Measurements from ENCODE around the gene SLC7A6. TPM values are rescaled to one million over a fixed set of nuclear protein-coding genes. Genes with fewer than 3 reads are reported as not detected.
A peak's percentile ranks its signal among the peaks of the same experiment; 100 is the strongest.

SLC7A6 gene
- total and polyA plus RNA-seq, 2 of the 13 experiments (the other 11 are each of a cell fraction or from before 2014, with no cell fraction given), result 35.8 to 70.8 TPM

GRCh38 chr16:68257906-68258800, 6.2 kb upstream of the SLC7A6 start (continued):
- 0 out of 2 replicates have a peak, but pooled peaks have one; percentile 29 for TF ChIP-seq ZNF362 (CRISPR knock-in tag; IDR thresholded peaks at IDR 0.05; ENCODE audit: borderline replicate concordance)
- peak; percentile 19; the same call in 1 of the 2 replicates for TF ChIP-seq ZNF644 (CRISPR knock-in tag; IDR thresholded peaks at IDR 0.05; ENCODE audit: low read depth)
- 0 out of 2 replicates have a peak, but pooled peaks have one; percentile 56 for TF ChIP-seq ZBTB7A (CRISPR knock-in tag; IDR thresholded peaks at IDR 0.05)
- TF ChIP-seq FOSL1 (CRISPR knock-in tag; IDR thresholded peaks at IDR 0.05; ENCODE audit: borderline replicate concordance), result no peak
- TF ChIP-seq POLR2AphosphoS2 (IDR thresholded peaks at IDR 0.05; ENCODE audit: low read depth, low read length), result no peak
- 0 out of 2 replicates have a peak, but pooled peaks have one; percentile 12 for TF ChIP-seq ZNF232 (CRISPR knock-in tag; IDR thresholded peaks at IDR 0.05; ENCODE audit: borderline replicate concordance)
- no peak for TF ChIP-seq TERF1 (CRISPR knock-in tag; IDR thresholded peaks at IDR 0.05)
- TF ChIP-seq SNRNP70 (IDR thresholded peaks at IDR 0.05; ENCODE audit: low read depth, low read length), result no peak
- TF ChIP-seq ZNF687 (CRISPR knock-in tag; IDR thresholded peaks at IDR 0.05), result peak; percentile 100
- TF ChIP-seq NR1H2 (CRISPR knock-in tag; IDR thresholded peaks at IDR 0.05; ENCODE audit: borderline replicate concordance, low read depth), result 0 out of 2 replicates have a peak, but pooled peaks have one; percentile 47
- no peak; the same call in 1 of the 2 replicates for TF ChIP-seq MXD3 (CRISPR knock-in tag; IDR thresholded peaks at IDR 0.05)
- no peak for TF ChIP-seq AHR (CRISPR knock-in tag; IDR thresholded peaks at IDR 0.05)
- peak; percentile 82 for TF ChIP-seq RCOR2 (CRISPR knock-in tag; IDR thresholded peaks at IDR 0.05)
- TF ChIP-seq BCLAF1 (IDR thresholded peaks at IDR 0.05), result no peak
- peak; percentile 69 for TF ChIP-seq ATF2 (CRISPR knock-in tag; IDR thresholded peaks at IDR 0.05)
- peak; percentile 67 for TF ChIP-seq DRAP1 (CRISPR knock-in tag; IDR thresholded peaks at IDR 0.05)
